ENCODE measurements around the gene IPMK.

The IPMK gene

GRCh38 chr10:58267713-58268453 is at the start of gene IPMK:
IPMK (minus strand) TSS chr10:58267894; CDS start chr10:58267611, 283 bp downstream.
- DNase-seq: peak; percentile 90

- no peak for DNase-seq
Observed at GRCh38 chr10:58316874-58317273, 49.2 kb upstream of the IPMK start.

DNA sequence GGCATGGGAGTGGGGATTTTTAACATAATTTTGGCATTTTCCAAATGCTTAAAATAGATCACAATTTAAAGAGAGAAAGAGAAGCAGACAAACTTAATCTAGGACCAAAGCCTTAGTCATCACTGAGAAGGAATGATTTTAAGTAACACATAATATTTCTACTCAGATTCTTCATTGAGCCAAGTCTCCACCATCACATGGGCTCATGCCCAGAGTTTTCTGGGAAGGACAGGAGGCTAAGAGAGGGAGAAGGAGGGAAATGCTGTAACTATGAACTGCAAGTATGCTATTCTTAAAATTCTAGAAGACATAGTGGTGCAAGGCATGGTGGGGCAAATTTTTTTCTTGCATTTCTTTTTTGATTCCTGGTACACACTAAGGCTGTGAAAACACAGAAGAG is 43.3 kb upstream of the IPMK start:
- no peak for DNase-seq

DNA sequence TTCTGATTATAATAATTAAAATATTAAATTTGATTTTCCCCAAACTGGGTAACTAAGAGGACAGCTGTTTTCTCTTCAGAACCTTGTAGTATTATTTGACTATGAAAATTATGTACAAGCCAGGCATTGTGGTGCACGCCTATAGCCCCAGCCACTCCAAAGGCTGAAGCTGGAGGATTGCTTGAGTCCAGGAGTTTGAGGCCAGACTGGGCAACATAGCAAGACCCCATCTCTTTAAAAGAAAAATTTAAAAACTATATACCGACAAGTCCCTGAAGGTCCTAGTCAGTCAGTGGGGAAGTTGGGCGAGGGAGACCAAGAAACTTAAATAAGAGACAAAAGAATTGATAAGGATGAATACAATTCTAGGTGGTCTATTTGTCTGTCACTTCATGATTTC is 40.0 kb upstream of the IPMK start:
- no peak for DNase-seq

DNA sequence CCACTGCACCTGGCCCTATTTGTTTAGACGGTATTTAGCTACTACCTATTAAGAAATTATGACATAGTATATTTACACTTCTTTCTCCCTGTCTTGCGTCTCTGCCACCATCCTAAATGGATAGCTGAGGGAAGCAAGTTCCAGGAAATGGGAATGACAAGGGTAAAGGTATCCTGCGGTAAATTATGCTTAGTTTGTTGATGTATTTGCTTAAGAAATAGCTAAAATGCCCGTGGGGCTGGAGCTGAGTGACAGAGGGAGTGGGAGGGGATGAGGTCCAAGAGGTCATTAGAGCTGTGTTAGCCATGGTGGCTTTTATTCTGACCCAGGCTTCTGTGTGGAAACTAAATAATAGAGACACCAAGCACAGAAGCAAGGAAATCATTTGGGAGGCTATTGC is 38.1 kb upstream of the IPMK start:
- DNase-seq: no peak

- DNase-seq: no peak
Observed at GRCh38 chr10:58304099-58304633, 36.5 kb upstream of the IPMK start.

DNA sequence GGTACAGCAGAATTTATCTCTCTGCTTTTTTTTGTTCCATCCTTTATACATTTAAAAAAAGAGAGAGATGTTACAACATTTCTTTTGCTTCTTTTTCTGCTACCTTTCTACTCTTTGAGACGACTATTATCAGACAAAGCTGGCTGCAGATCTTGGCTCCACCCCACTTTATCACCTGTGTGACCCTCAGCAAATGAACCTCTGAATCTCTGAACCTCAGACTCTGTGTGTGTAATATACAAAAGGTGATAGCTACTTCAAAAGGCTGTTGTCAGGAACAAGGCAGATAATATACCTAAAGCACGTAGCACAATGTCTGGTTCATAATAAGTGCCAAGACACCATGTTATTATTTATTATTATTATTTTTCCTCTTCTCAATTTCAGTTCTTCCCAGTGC is 34.6 kb upstream of the IPMK start:
- DNase-seq: no peak

- no peak for DNase-seq
Observed at GRCh38 chr10:58300676-58301075, 33.0 kb upstream of the IPMK start.

GRCh38 chr10:58299580-58299979 is 31.9 kb upstream of the IPMK start:
- peak; percentile 47 for DNase-seq

- no peak for DNase-seq
Observed at GRCh38 chr10:58293989-58294388, 26.3 kb upstream of the IPMK start.

- peak; percentile 72 for DNase-seq
Observed at GRCh38 chr10:58291538-58292174, 24.0 kb upstream of the IPMK start.

- DNase-seq: peak; percentile 48
Observed at GRCh38 chr10:58282615-58283014, 14.9 kb upstream of the IPMK start.

DNA sequence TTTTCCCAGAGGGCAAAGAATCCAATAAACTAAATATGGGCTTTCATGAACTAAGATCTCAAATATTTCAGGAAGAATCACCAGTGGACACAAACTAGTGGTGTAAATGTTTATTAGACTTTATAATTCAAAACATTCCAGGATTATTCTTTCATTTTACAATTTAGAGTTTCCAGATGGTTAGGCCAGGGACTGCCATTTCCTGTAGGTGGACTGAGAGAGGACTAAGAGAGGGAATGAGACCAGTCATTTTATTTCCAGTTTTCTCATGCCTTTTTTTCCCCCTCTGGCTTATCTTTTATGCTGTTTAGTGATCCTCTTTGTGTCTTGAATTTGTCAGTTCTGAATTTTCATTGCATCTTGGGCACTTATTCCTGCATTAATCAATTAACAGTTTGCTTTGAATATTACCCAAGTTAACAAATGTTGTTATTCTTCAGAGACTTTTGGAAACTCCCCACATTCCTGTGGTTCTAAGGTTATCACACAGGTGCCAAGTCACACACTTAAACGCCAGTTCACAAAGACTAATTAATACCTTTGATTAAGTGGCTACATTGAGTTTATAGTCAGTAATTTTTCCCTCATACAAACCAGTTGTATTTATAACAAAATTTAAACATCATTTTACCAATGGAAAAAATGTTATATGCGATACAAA is 13.5 kb upstream of the IPMK start:
- DNase-seq: peak; percentile 31

GRCh38 chr10:58280477-58280876 is 12.8 kb upstream of the IPMK start:
- DNase-seq: no peak

- no peak for DNase-seq
Observed at GRCh38 chr10:58278962-58279307, 11.2 kb upstream of the IPMK start.

GRCh38 chr10:58278274-58278961 is 10.7 kb upstream of the IPMK start:
- no peak for DNase-seq

DNA sequence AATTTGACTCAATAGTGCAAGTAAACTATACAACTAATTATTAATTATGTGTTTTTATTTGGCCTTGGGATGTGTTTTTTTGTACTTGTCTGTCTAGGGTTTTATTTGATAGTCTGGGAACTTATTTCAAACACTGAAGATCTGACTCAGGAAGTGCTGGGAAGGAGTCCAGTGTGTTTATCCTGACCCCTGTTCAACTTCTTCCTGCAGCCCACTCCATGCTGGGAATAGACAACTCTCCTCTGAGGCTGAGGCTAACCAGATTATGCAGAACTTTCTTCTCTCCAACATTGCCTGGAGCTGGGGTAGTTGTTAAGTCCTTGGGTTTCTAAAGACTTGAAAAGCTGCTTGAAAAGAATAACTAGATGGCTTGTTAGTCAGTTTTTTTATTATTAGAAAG is 8.2 kb upstream of the IPMK start:
- peak; percentile 33 for DNase-seq

- no peak for DNase-seq
Observed at GRCh38 chr10:58275261-58275660, 7.6 kb upstream of the IPMK start.

- DNase-seq: no peak
Observed at GRCh38 chr10:58269782-58270290, 2.1 kb upstream of the IPMK start.

- DNase-seq: peak; percentile 99
Observed at GRCh38 chr10:58268946-58269781, 1.5 kb upstream of the IPMK start, which contains the start of gene CISD1. CISD1 (plus strand) TSS chr10:58269162; CDS start chr10:58269274, 112 bp downstream.

DNA sequence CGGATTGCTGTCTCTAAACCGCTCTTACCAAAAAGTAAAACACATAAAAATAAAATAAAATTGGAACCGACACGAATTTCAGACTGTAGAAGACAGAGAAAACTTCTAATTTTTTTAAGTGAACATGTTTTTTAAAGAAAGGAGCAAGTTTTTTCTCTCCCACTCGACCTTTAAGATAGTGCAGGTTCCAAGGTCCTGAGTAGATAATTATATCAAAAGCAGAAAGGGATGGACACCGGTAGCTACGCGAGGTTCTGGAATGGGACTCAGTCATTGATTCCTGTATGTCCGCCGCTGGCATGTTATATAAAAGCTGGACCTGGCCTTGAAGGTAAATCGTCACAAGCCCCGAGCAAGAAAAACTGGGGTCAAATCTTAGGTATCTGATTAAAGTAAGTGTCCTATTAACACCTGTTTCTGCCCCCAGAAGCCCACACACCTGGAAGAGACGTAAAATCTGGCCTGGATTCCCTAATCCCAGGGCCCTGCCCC is 806 bp upstream of the IPMK start:
- DNase-seq: no peak
